Fibroblast of mammary gland (primary cell): ENCODE data around the gene SLC6A5.

ENCODE experiments used
- DNase-seq: peaks from one replicate; pipeline ENCODE4 v3.0.0-alpha.2; 2010; ENCODE audit warnings: low read depth
- H3K4me3 ChIP-seq: 2 replicates; pipeline ENCODE4 v1.5.1; 2011; ENCODE audit warnings: low read depth, mild to moderate bottlenecking, low read length, moderate library complexity; ENCODE audit not compliant: control insufficient read depth
- TF ChIP-seq, protein P1 (sequence below): conservative IDR thresholded peaks from 2 replicates; pipeline ENCODE4 v1.5.1; 2011; ENCODE audit warnings: low read depth, low read length, inconsistent platforms; ENCODE audit not compliant: control insufficient read depth, insufficient read depth

SLC6A5 gene

DNA sequence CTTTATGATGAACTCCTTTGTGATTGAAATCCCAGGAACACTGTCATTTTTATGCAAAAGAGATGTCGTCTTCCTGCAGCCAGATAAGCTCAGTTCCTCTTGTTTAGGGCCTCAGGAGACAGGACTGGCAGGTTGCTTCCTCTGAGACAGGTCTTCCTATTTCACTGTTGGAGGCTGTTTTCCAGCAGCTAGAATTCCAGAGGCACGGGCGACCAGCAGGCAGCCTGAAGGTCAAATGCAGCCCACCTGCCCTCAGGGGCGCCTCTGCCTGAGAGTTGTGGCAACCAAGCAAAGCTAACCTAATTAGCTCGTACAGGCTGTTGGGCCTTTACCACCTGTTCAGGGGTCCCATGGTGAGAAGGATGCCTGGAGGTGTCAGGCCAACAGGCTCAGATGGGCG, 22.3 kb downstream of the SLC6A5 start:
- H3K4me3 ChIP-seq = no peak overlapping the region
- TF ChIP-seq, protein P1, sequence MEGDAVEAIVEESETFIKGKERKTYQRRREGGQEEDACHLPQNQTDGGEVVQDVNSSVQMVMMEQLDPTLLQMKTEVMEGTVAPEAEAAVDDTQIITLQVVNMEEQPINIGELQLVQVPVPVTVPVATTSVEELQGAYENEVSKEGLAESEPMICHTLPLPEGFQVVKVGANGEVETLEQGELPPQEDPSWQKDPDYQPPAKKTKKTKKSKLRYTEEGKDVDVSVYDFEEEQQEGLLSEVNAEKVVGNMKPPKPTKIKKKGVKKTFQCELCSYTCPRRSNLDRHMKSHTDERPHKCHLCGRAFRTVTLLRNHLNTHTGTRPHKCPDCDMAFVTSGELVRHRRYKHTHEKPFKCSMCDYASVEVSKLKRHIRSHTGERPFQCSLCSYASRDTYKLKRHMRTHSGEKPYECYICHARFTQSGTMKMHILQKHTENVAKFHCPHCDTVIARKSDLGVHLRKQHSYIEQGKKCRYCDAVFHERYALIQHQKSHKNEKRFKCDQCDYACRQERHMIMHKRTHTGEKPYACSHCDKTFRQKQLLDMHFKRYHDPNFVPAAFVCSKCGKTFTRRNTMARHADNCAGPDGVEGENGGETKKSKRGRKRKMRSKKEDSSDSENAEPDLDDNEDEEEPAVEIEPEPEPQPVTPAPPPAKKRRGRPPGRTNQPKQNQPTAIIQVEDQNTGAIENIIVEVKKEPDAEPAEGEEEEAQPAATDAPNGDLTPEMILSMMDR = no peak
- no peak for DNase-seq

DNA sequence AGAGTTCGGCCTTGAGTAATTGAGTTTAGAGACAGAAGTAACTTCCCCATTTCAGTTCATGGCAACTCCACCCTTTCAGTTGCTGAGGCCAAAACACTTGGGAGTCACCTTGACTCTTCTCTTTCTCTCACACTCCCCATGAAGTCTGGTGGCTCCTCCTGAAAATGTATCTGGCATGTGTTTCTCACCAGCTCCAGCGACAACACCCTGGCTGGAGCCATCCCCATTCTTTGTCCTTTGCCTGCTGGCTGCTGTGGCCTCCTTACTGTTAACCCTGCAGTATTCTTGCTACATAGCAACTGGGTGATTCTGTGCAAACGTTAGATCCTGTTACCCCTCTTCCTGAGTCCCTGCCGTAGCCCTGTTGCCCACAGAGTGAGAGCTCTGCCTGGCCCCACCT, 23.8 kb downstream of the SLC6A5 start:
- no peak for DNase-seq
- TF ChIP-seq, protein P1 = no peak
- H3K4me3 ChIP-seq = no peak overlapping the region

DNA sequence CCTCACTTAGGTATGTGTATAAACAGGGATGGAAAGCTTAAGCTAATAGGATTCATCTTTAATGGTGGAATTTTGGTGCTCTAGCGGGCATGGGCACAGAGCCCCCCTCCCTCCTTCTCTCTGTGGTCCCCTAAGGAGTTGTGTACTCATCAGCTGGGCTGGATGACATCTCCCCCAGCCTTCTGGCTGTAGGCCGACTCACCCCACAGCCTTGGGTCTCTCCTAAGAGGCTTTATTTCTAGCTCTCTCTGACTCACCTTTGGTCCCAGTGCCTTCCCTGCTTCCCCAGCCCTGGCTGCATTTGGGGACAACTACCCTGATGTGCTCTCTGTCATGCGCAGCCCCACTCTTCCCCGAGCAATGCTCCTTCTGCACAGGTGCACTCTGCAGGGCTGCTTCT, 26.9 kb downstream of the SLC6A5 start:
- DNase-seq = no peak
- TF ChIP-seq, protein P1 = no peak
- H3K4me3 ChIP-seq = no peak overlapping the region

DNA sequence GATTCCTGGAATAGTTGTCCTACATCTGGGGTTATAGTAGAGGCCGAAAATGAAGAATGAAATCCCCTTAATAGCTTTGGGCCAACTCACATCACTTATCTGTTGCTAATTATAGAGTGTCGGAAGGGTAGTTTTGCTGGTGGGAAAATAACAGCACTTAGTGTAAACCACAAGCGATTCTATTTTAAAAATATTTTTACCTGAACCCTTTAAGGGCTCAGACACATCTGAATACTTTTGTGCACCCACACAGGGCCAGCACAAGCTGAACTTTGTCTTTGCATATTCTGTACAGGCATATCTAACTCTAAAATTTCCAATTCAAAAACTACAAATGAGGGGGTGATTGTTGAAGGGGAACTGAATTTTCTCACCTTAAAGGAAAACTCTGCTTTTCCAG, 27.6 kb downstream of the SLC6A5 start:
- TF ChIP-seq, protein P1 = no peak

DNA sequence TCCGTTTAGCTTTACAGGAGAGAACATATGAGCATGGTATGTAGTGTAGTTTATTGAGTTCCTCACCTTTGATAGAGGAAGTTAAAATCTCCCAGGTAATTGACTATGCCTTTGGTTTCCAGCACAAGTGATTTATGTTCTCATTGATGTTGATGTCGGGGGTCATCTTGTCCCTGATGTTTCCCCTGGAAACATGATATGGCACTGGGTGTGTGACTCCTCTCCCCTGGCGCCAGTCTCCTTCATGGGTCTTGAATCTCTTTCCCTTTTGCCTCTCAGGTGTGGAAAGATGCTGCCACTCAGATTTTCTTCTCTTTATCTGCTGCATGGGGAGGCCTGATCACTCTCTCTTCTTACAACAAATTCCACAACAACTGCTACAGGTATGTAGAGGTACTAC, 28.3 kb downstream of the SLC6A5 start:
- TF ChIP-seq, protein P1 = no peak
- H3K4me3 ChIP-seq = no peak overlapping the region
- no peak for DNase-seq

More for the DNA sequence above, 27.6 kb downstream of the SLC6A5 start:
- no peak for DNase-seq
- no peak overlapping the region for H3K4me3 ChIP-seq

DNA sequence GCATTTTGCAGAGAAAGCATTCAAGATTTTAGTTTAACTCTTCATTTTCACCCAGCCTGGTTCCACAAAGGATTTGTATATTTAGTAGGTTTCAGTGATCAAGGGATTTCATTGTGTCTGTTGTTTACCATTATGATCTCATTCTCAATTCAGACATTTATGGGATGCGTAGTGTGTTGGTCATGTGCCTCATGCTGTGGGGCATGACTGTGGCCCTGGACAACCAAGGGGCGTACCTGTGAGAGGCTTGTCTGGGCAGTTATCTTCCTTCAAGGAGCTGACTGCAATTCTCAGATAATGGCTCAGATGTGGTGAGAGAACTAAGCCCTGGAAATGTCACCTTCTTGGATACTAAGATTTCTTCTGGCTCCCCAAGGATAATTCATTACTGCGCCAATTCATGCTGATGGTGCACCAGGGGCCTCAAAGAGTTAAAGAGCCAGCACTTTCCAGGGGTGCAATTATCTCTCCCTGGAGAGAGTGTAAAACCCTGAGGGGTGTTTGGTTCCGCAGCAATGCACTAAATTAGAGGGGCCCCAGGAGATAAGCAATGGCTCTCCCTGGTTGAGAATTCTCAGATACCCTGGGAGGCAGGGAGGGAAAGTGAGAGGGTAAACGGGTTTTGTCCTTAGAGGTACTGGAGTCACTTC, 32.2 kb downstream of the SLC6A5 start:
- DNase-seq = no peak
- TF ChIP-seq, protein P1 = no peak
- no peak overlapping the region for H3K4me3 ChIP-seq

DNA sequence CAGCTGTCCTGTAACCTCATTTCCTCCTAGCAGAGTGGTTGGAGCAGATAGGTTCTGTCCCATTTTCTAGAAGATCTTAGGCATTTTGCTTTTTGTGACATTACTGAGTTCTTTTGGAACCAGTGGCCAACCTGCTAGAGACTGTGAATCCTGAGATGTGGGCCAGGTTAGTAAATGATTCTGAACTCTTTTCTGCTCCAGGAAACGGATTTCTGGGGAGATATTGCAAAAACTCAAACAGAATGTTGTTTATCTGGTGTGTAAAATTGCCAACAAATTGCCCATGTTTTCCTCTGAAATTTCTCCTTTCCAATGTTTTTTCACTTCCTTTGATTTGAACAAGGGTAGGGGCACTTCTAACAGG, 32.7 kb downstream of the SLC6A5 start:
- DNase-seq = no peak
- H3K4me3 ChIP-seq = no peak overlapping the region
- TF ChIP-seq, protein P1 = no peak
